Stimulated activated CD8-positive, alpha-beta memory T cell treated with anti-CD3 and anti-CD28 coated beads, Interleukin-2, amount 100 ng/mL, for 48 hours (primary cell): ENCODE results near the gene CX3CL1.
"Not testable (repeated sequence)": the region's sequence is repeated elsewhere in the genome, so short reads cannot be mapped to it uniquely, and the experiment has no call there.

Experiments
- DNase-seq, 2 donors: peaks; one replicate each; pipeline ENCODE4 v3.0.0-alpha.2; 2020; ENCODE audit warnings: low read depth in 2 of 2

CX3CL1 gene

DNA sequence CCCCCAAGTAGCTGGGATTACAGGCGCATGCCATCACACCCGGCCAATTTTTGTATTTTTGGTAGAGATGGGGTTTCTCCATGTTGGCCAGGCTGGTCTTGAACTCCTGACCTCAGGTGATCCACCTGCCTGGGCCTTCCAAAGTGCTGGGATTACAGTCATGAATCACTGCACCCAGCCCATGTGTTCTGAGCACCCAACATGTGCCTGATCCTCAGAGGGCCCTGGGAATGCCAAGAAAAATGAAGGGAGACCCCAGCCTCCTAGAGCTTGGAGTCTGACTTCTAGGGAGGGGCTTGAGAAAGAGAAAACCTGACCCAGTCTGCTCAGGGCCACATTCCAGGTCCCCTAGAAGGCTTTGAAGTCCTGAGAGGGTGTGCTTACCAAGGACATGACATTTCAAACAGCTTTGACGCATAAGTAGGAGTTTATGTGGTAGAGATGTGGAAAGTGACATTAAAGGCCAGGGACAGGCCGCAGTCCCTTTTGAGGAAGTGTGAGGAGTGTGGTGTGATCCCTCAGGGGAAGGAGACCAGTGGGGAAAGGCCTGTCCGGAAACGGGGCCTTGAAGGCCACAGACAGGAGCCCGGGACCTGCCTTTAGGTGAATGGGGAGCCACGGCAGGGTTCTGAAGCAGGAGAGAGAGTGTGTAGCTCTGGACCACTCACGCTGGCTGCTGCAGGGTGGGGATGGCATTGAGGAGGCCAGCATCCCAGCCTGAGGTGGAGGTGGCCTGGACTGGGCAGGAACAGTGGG is 14.8 kb upstream of the CX3CL1 start:
- DNase-seq = no peak

DNA sequence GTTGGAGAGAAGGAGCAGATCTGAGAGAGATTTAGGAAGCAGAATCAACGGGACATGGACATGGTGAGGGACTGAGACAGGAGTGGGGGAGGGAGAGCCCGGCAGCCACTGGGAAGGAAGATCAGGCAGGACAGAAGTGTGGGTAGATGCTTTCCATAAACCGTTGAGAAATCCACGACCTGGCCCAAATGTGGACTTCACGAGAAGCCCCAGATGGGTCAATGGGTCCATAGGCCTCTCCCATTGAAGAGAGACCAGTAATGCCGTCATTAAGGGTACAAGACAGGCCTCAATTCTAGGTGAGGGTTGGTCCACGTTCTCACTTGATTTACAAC is 14.2 kb upstream of the CX3CL1 start:
- DNase-seq = no peak

DNA sequence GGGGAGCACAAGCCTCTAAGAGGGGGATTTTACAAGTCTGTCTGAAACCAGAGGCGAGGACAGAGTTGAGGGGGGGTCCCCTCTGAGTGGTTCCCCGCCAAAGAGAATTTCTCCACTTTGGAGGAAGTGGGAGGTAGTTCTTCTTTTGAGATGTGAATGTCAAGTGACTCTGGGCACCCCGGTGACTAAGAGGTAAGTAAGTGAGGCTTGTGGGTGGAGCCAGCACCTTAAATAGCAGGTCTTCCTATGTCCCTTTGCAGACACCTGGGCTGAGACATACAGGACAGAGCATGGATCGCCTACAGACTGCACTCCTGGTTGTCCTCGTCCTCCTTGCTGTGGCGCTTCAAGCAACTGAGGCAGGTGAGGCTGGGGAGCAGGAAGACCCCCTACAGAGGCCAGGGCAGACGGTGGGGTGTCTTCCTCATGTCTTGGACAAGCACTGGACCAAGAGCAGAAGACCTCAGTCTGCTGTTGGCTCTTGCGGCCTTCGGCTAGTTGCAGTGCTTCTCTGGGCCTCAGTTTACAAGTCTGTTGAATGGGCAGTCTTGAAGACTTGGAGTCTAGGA is 13.7 kb upstream of the CX3CL1 start, which contains the start of gene CCL22:
TSS of gene CCL22 (plus strand) at position 257 of the 569 bp plus-strand sequence. CDS start at position 291, 34 bp downstream.
- DNase-seq = peak in 1 of 2 donors; percentile 20

DNA sequence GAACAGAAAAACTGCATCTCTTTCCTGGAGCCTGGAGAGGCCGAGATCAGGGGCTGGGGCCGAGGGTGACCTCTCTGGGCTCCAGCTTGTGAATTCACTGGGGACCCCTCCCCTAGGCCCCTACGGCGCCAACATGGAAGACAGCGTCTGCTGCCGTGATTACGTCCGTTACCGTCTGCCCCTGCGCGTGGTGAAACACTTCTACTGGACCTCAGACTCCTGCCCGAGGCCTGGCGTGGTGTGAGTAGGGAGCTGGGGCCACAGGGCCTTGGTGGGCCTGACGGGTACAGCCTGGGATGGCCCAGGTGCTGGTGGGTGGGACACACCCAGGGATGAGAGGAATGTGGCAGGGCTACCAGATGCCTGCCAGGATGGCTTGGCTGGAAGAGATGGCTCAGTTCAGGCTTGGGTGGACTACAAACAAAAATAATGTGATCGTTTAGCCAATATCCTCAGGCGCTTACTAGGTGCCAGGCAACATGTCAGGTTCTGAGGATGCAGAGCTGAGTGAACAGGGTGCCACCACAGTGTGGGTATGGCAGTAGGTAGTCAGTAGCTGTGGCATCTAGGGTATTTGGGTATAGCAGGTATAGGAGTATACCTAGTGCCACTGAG is 11.9 kb upstream of the CX3CL1 start:
- DNase-seq = no peak

DNA sequence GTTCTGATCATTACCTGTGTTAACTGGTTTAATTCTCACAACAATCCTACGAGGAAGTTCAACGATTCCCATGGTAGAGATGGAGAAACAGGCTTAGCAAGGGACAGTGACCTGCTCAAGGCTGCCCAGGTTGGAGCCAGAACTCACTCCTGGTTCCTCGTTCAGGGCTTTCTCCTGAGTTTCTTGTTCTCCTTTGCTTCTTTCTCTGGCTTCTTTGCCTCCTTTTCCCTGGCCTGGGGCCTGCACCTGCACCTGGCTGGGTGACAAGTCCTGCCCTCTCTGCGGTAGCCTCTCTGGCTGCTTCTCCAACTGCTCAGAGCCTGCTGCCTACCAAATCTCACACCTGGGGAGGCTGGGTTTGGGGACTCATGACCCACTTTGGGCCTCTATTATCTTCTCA is 10.9 kb upstream of the CX3CL1 start:
- no peak for DNase-seq

DNA sequence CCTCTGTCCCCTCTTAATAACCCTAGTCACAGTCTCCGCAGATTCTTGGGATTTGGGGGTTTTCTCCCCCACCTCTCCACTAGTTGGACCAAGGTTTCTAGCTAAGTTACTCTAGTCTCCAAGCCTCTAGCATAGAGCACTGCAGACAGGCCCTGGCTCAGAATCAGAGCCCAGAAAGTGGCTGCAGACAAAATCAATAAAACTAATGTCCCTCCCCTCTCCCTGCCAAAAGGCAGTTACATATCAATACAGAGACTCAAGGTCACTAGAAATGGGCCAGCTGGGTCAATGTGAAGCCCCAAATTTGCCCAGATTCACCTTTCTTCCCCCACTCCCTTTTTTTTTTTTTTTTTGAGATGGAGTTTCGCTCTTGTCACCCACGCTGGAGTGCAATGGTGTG is 8.1 kb upstream of the CX3CL1 start:
- DNase-seq = no peak

DNA sequence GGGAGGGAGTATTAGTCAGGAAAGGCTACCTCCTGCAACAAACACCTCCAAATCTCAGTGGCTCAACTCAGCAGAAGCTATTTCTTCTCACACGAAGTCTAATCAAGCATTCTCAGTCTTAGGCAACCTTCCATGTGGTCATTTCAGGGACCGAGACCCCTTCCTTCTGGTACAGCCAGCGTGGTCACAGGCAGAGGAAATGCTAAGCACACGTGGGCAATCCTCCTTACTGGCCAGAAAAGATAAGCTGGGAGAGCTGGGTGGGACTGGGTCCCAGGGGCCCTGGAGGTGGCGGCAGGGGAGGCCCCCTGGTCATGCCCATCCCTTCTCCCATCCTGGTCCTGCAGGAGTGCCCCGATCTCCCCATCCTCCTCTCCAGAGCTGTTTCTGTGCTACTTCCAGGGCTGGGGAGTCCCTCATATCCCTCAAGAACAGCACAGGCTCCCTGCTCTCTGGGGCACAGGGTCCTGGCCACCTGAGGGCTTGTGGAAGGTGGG is 5.7 kb upstream of the CX3CL1 start:
- no peak for DNase-seq

DNA sequence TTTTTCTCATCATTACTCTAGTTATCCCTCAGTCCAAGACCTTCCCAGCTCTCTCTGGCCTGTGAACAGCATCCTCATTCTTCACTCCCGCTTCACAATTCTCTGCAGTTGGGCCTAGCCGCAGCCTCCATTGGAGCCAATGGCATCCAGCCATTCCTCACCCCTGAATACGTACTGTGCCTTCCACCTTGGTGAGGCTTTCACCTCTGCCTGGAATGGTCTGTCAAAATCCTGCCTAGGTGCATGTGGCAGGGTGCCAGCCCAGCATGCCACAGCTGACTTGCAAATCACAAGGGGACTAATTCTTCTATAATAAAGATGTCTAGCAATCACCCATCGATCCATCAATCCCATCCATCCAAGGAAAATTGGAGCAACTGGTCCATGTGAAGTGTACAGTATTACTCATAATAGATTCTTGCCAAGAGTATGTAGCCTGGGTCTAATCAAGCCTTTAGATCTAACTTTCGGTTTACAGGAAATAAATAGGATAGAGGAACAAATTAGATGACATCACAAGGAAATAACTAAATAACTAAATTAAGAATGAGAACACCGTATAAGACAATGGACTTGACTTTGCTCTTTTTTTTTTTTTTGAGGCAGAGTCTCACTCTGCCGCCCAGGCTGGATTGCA is 5.1 kb upstream of the CX3CL1 start:
- DNase-seq = no peak

DNA sequence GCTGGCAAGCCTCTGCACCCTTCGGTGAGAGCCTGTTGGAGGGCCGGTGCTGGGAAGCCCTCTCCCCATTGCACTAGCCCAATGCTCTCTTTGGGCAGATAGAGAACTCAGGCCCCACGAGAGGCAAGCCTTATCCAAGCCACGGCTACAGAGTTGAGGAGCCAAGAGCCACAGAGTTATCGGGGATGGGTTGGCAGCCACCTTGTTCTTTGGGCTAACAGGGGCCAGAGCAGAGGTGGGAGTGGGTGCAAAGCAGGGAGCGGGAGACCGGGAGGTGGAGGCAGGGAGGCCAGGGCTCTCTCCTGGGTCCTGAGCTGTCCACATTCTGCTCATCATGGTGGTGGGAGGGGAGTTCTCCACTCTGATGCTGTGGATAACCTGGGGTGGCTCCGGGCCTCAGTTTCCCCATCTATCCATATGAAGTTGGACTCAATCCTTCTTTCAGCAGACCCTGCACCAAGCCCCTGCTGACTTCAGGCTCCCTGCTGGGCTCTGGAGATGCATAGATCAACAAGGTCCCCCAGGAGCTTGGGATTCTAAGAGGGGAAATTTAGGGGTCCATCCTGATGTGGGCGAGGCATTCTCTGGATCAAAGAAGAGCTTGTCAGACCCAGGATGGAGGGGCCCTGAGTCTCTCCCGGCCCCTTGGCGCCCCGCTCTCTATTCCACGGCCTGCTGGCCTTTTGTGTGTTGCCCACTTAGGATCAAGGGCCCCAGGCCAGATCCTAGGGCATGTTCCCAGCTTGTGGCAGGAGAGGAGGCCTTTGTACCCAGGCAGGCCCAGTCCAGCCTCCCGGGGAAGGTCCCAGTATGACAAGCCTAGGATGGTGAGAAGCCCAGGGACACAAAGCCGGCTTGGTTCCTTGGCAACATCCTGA is 557 bp upstream of the CX3CL1 start:
- no peak for DNase-seq

DNA sequence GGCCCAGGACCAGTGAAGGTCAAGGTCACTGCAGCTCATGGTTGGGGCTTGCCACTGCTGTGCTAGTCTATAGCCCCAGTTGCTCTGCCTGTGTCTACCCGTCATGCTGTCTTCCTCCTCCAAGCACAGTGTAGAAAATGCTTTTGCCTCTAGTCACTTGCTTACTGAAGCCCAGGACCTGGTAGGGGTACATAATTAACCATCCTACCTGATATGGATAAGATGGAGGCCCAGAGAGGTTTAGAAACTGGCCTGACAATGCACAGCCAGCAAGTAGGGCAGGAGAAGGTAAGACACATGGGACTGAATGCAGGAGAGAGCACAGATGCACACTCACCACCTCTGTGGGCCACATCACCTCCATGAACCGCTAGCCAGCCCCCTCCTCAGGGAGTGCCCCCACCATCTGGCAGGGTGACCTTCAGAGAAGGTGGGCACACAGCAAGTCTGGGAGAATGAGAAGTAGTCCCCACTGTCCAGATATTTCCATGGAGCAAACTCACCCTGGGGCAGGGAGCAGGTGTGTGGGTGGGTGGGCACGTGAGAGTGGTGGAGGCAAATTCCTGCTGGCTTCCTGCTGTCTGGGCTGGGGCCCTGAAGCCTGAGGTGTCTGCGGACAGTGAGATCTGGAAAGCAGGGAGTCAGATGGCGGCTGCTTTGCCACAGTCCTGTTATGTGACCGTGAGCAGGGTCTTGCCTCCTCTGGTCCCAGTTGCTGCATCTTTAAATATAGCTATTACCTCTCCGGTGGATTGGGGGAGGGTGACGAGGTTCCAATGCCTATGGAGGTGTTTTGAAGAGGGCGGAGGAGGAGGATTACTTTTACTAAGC is 1.0 kb downstream of the CX3CL1 start:
- no peak for DNase-seq

DNA sequence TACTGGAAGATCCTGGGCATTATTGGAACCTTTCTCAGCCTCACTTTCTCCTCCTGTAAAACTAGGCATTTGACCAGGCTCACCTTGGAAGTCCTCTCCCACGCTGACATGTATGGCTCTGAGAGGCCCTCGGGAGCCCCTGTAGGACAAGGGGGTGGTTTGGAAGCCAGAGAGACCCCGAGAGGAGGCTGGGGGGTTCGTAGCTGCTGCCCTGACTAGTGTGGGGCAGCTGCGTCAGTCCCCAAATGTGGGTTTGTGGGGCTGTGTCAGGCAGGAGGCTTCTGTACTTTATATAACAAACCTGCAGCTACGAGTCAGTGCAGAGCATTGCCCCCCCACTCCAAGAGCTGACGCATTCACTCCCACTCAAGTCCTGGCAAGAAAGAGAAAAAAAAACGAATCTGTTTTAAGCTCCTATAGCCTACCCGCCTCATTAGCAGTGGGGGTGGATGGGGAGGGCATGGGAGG is 1.8 kb downstream of the CX3CL1 start:
- DNase-seq = peak in 1 of 2 donors; percentile 23

DNA sequence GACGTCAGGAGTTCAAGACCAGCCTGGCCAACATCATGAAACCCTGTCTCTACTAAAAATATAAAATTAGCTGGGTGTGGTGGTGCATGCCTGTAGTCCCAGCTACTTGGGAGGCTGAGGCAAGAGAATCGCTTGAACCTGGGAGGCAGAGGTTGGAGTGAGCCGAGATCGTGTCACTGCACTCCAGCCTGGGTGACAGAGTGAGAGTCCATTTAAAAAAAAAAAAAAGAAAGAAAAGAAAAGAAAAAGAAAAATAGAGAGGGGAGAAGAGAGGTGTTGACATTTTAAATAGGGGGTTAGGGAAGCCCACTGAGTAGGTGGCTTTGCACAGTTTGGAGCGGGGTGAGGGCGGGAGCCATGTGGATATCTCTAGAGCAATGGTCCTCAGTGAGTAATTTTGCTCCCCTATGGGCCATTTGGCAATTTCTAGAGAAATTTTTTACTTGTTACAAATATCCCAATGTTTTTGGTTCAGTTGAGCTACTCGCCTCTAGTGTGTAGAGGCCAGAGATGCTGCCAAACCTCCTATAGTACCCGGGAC is 2.7 kb downstream of the CX3CL1 start:
- DNase-seq = not testable (repeated sequence)

DNA sequence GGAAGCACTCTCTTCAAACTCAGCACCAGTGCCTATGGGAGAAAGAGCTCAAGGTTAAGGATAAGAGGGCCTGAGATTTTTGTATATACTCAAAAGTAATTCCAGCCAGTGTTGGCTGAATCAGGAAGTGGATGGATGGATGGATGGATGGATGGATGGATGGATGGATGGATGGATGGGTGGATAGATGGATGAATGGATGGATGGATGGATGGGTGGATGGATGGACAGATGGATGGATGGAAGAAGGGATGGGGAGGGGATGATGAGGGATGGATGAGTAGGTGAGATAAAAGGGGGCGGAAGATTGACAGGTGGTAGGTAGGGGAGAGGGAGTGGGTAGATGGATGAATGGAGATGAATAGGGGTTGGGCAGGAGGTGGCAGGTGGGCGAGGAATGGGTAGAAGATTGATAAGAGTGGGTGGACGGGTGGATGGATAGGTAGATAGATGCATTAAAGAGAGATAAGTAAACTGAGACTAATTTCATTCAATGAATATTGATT is 4.1 kb downstream of the CX3CL1 start:
- DNase-seq = no peak

DNA sequence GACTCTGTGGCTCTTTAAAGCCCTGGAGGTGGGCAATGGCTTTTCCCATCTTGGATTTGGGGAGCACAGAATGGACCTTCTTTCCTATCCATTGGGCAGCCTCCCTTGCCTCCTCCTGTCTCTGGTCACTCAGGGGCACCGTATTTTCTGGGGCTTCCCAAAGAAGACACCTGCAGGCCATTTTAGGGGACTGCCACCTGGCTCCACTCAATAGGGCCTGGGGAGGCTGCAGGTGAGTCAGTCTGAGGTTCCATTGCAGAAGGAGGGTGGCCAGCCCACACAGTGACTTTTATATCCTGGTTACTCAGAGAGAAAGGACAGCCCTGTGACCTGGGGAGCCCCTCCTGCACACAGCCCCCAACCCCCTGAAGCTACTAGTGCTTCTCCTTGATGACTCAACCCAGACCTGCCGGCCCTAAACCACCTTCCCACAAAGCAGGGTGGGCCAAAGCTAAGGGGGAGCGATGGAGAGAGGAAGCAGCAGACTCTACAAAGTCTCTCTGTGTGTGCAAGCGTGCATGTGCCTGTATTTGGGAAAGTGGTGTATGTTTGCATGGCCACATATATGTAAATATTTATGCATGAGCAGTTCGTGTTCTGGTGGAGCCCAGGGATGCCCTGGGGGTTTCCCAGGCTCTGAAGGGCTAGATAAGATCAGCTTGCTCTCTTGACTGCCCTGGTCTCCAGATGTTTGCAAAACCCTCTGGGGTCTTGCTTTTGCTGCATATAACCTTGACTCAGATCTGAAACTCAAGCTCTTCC is 5.0 kb downstream of the CX3CL1 start:
- peak; percentile 54 to 55 for DNase-seq

DNA sequence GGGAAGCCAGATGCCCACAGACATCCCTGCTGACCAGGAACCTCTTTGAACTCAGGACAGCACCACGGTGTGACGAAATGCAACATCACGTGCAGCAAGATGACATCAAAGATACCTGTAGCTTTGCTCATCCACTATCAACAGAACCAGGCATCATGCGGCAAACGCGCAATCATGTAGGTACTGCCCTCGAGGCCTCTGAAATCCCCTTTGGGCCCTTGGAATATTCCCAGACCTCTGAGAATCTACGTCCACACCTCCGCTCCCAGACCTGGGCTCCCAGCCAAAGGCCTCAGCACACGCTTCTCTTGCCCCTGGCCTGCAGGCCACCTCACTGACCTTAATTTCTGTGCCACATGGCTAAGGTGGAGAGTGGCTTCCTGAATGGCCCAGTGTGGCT is 7.3 kb downstream of the CX3CL1 start:
- DNase-seq = no peak

DNA sequence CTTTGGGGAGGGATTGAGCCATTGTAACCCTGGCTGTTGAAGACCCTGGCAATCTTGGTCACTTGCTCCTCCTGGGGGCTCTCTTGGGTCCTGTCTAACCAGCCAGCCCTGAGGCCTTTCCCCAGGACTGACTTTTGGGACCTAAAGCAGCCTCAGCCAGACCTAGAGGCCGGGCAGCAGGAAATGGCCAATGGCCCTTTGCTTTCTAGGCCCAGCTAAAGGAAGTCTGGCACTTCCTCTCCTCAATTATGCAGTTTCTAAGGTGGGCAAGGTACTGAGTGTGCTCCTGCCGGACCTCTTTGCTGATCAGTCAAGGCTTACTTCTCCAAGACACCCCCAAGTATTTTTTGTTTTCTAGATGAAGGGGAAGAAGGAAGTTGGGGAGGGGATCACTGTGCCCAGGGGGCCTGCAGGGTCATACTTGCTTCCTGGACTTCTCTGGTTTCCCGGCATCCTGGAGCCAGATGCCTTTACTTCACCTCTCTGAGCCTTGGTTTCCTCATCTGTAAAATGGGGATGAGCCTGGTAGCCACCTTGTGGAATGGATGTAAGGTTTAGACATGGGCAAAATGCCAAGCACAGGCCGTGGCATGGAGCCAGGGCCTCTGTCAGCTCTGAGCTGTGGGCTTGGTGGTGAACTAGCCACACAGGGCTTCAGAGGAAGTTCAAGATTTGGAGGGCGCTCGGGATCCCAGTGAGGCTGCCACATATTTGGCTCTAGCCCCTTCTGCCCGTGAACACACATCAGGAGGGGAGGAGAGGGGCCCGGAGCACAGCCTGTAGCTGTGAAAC is 8.6 kb downstream of the CX3CL1 start:
- no peak for DNase-seq

DNA sequence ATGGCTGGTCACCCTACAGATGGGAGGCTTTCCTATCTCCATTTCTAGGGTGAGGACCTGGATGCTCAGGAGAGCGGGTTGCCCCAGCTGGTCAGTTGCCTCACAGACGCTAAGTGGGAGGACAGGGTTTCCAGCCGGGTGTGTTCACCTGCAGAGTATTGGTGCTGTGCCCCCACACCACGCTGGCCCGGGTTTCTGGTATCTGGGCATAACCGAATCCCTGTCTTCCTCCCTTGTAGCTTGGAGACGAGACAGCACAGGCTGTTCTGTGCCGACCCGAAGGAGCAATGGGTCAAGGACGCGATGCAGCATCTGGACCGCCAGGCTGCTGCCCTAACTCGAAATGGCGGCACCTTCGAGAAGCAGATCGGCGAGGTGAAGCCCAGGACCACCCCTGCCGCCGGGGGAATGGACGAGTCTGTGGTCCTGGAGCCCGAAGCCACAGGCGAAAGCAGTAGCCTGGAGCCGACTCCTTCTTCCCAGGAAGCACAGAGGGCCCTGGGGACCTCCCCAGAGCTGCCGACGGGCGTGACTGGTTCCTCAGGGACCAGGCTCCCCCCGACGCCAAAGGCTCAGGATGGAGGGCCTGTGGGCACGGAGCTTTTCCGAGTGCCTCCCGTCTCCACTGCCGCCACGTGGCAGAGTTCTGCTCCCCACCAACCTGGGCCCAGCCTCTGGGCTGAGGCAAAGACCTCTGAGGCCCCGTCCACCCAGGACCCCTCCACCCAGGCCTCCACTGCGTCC is 9.7 kb downstream of the CX3CL1 start:
- no peak for DNase-seq
